Purkinje cell (primary cell): ENCODE data around the gene ADORA2A. TPM values are rescaled to one million over a fixed set of nuclear protein-coding genes. Genes with fewer than 3 reads are reported as not detected.

Experiments
- polyA plus RNA-seq: library from polyadenylated mRNA; unstranded; fragments of >200 nt; fragmentation: Nextera tagmentation; gene quantifications from 2 replicates; pipeline ENCODE4 v1.2.1, GENCODE V29; 2014

ADORA2A gene
- polyA plus RNA-seq: not detected in 2 replicates

GRCh38 chr22:24427500-24428164 is at the start of gene ADORA2A:
TSS of gene ADORA2A (plus strand) at chr22:24427599. CDS start at chr22:24433405, 5,806 bp downstream.

Other genes with a start within 250 kb of the ADORA2A start
- 0.31 TPM in 1 of 2 replicates, not detected in the other for gene SUSD2, start 246.1 kb upstream of the ADORA2A start, polyA plus RNA-seq
- not detected in 2 replicates for gene GGT5, start 182.5 kb upstream of the ADORA2A start, polyA plus RNA-seq
- gene SPECC1L, start 156.8 kb upstream of the ADORA2A start, polyA plus RNA-seq: 13.8 and 14.6 TPM in 2 replicates
- gene UPB1, start 67.7 kb downstream of the ADORA2A start, polyA plus RNA-seq: not detected in 2 replicates
- gene GUCD1, start 127.5 kb downstream of the ADORA2A start, polyA plus RNA-seq: 4.8 and 8.9 TPM in 2 replicates
- 117 and 123 TPM in 2 replicates for gene SNRPD3, start 128.4 kb downstream of the ADORA2A start, polyA plus RNA-seq
- 0.39 and 1.4 TPM in 2 replicates for gene LRRC75B, start 165.5 kb downstream of the ADORA2A start, polyA plus RNA-seq
- 1.6 and 2.4 TPM in 2 replicates for gene GGT1, start 175.6 kb downstream of the ADORA2A start, polyA plus RNA-seq